HT-29 (cell line): ENCODE measurements around the gene SIRPB2. TPM values are rescaled to one million over a fixed set of nuclear protein-coding genes. Genes with fewer than 3 reads are reported as not detected.
"Not testable (repeated sequence)": the region's sequence is repeated elsewhere in the genome, so short reads cannot be mapped to it uniquely, and the experiment has no call there.

ENCODE experiments used
- DNase-seq: peaks from one replicate; pipeline ENCODE4 v3.0.0-alpha.2; 2015; ENCODE audit warnings: low spot score
- total RNA-seq: library from RNA; depleted of rRNA; stranded (reverse); fragments of >200 nt; shearing (Covaris generic); gene quantifications from 2 replicates; pipeline ENCODE4 v1.2.3, GENCODE V29; 2014

SIRPB2 gene
- total RNA-seq, 1 experiment from 2014 or later = not detected

DNA sequence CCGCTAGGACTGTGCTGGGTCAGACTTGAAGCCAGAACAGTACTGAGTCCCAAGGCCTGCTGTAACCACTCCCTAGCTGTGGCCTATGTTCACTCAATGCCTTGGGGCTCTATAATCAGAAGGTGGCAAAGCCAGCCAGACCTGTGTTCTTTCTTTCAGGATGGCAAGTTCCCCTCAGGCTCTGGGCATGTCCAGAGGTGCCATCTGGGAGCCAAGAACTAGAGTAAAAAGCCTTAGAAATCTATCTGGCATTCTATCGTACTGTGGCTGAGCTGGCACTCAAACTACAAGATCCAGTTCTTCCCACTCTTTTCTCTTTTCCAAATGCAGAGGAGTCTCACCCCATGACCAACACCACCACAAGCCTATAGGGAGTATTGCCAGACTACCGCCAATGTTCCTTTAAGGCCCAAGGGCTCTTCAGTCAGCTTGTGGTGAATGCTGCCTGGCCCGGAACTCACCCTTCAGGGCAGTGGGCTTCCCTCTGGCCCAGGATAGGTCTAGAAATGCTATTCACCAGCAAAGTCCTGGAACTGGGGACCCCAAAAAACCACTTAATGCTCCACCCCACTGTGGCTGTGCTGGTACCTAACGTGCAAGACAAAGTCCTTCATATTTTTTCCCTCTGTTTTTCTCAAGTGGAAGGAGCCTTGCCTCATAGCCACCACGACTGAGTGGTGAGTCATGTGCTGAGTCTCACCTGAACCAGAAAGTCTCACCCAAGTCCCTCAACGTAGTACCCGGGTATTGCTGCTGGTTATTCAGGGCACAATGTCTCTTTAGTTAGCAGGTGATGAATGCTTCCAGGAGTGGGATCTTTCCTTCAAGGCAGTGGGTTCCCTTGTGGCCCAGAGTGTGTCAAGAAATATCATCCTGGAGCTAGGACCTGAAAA is 8.6 kb upstream of the SIRPB2 start:
- DNase-seq = no peak

DNA sequence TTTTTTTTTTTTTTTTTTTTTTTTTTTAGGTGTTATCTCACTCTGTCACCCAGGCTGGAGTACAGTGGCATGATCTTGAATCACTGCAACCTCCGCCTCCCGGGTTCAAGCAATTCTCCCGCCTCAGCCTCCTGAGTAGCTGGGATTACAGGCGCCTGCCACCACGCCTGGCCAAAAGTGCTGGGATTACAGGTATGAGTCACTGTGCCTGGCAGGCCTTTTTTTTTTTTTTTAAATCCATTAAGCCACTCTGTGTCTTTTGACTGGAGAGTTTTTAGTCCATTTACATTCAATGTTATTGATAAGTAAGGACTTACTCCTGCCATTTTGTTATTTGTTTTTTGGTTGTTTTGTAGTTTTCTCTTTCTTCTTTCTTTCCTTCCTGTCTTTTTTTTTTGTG is 6.2 kb upstream of the SIRPB2 start:
- DNase-seq = not testable (repeated sequence)

DNA sequence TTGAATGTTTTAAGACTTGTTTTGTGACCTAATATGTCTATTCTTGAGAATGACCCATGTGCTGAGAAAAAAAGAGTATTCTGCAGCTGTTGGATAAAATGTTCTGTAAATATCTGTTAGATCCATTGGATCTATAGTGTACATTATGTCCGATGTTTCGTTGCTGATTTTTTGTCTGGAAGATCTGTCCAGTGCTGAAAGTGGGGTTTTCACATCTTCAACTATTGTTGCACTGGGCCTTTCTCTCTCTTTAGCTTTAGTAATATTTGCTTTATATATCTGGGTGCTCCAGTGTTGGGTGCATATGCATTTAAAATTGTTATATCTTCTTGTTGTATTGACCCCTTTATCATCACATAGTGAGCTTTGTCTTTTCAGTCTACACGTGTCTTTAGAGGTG is 5.7 kb upstream of the SIRPB2 start:
- no peak for DNase-seq

DNA sequence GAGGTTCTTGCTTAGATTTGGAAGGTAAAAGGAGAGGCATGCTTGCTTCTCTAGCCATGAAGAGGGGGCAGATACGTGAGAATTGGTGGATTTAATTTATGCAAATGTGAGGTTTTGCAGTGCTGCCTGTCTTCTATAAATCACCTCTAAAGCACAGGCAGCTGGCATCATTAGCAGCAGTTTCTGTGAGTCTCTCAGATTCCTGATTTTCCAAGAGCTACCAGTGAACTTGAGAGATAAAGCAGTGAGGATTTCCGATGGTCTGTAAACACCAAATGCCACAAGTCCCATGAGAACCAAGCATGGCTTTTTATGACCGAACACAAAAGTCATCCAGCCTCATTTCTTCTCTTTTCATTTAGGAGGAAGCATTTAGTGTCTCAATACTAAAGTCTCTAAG is 3.2 kb upstream of the SIRPB2 start:
- no peak for DNase-seq

DNA sequence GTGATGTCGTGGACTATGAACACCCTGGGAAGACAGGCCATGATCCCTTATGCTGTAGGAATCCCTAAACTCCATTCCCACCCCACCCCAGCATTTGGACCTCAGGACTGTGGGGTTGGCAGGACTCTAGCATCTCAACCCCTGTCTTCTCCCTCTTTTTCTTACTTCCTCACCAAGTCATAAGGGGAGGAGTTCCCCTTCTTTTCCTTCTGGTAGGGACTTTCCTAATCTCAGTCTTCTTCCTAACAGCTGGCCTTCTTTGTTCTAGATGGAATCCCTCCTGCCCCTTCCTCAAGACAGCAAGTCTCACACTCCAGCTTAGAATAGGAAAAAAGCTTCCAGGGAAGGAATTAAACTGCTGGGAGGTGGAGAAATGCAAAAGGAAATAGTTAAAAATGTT is 2.3 kb upstream of the SIRPB2 start:
- no peak for DNase-seq

DNA sequence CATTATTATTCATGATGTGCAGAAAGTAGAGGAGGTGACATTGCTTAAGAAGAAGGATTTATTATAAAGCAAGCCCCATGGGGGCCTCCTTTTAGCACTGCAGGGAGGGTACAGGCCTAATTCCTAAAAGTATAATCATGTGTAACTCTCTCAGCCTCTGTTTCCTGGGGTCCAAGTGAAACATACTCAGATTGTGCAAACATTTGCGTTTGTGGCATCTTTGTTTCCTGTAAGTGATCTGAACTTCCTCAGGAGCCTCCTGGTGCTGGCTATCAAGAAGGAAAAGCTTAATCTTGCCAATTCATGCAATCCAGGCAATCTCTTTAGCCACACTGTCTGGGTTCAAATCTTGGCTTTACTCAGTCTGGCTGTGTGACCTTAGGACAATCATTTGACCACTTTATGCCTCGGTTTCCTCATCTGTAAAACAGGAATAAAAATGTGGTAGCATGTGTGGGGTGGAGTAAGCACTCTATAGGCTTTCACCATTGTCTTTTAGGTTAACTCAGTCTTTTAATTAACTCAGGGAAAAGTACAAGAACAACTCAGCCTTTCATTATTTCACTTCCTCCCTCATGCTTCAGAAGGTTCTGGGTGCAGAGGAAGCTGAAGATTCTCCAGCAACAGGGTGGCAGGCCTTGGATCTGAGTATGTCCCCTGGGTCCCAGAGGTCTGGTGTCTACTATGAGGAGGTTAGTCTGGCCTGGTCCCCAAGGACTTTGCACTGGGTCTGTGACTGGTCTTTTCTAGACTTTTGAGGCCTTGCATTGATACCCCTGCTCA is 831 bp upstream of the SIRPB2 start:
- no peak for DNase-seq

DNA sequence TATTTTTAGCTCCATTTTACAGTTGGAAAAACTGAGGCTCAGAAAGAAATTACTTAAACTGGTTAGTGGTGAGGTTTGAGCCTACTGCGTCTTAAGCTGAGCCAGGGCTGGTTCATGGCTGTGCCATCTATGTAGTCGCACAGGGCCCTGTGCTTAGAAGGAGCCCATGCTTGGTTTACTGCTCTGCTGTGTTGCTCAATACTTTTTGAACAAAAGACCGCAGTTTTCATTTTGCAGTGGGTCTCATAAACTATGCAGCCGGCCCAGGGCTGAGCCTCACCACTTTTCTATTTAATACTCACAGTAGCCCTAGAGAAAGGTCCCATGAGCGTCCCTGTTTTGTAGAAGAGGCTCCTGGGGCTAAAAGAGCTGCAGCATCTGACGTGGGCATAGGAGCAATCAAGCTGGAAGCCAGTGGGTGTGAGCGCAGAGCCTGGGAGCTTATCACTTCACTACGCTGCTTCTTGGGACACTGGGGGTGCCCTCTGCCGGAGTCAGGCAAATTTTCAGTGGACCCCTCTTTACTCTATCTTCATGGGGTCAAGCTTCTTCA is 501 bp downstream of the SIRPB2 start:
- no peak for DNase-seq

DNA sequence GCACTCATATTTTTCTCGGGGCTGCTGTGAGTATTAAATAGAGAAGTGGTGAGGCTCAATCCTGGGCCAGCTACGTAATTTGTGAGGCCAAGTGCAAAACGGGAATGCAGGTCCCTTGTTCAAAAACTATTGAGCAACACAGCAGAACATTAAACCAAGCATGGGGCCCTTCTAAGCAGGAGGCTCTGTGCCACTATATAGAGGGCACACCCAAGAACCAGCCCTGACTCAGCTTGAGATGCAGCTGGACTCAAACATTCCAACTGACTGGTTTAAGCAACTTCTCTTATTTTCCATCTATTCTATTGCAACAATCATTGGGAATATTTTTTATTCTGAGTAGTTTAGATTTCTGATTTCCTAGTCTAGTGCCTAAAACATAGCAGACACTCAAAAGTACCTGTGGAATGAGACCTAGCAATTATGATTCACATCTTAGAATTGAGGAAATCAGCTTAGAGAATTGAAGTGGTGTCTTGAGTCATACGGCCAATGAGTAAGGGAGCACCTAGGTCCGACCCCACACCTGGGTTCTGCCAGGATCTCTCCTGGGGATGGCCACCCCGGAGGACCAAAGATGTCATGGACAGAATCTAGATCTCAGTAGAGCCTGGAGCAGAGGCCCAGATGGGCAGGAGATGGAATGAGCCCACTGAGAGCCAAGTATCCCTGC is 1.3 kb downstream of the SIRPB2 start:
- DNase-seq = no peak

DNA sequence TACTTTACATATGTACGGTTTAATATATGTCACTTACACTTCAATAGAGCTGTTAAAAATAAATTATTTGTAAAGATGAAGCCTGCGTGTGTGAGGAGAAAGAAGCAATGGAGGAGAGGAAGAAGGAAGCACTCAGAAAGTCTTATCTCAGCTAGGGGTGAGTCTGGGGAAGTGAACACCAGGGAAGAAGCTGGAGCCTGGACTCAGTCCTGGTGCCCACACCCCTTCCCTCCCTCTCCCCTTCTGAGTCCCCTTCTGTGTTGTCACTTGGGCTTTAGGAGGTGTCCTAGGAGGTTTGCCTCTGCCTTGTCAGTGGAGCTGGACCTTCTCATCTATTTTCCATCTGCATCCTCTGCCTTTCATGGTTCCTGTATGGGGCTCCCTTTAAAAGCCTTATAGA is 1.9 kb downstream of the SIRPB2 start:
- no peak for DNase-seq

DNA sequence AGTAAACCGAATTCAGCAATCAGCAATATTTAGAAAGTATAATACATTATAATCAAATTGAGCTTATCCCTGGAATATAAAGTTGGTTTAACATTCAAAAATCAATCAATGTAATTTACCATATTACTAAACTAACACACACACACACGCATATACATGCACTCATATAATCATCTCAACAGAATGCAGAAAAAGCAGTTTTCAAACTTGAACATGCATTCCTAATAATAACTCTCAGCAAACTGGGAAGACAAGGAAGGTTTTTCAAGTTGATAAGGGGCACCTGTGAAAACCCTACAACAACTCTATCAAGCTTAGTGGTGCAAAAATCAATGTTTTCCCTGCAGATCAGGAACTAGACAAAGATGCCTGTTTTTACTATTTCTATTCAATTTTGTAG is 4.7 kb downstream of the SIRPB2 start:
- no peak for DNase-seq

DNA sequence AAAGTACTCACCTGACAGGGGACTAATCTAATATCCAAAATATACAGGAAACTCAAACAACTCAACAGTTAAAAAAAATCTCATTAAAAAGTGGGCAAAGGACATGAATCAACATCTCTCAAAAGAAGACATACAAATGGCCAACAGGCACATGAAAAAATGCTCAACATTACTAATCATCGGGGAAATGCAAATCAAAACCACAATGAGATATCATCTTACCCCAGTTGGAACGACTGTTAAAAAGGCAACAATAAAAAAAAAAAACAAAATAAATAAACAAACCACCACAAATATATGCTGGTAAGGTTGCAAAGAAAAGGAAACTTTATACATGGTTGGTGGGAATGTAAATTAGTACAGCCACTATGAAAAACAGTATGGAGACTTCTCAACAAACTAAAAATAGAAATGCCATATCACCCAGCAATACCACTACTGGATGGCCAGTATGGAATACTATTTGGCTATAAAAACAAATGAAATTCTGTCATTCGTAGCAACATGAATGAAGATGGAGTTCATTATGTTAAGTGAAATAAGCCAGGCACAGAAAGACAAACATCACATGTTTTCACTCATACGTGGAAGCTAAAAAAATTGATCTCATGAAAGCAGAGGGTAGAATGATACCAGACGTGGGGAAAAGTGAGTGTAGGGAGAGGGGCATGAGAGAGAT is 6.6 kb downstream of the SIRPB2 start:
- no peak for DNase-seq

DNA sequence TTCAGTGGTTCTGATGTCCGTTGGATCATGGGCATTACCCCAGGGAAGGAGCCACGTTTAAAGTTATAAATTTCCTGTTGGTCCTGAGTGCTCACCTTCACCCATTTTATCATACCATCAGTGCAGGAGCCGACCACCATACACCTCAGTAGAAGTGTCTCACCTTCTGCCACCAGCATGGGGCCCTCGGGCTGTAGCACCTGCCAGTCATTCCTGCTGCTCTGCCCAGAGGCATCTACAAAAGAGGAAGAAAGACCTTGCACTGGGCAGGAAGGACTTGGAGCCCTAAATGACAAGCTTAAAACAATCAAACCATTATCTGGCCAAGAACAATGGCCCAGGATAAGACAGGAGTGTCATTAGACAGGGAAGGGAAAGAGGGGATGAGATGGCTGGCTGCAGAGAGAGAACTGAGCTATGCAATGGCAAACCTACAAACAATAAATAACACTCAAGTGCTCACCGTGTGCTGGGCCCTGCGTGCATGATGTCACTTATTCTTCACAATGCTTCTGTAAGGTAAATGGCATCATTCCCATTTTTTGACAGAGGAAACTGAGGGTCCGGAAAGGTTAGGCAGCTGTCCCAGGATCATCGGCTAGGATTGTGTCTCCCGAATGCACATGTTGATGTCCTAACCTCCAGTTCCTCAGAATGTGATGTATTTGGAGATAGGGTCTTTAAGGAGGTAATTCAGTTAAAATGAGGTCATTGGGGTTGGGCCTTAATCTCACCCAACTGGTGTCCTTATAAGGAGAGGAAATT is 11.2 kb downstream of the SIRPB2 start:
- no peak for DNase-seq

DNA sequence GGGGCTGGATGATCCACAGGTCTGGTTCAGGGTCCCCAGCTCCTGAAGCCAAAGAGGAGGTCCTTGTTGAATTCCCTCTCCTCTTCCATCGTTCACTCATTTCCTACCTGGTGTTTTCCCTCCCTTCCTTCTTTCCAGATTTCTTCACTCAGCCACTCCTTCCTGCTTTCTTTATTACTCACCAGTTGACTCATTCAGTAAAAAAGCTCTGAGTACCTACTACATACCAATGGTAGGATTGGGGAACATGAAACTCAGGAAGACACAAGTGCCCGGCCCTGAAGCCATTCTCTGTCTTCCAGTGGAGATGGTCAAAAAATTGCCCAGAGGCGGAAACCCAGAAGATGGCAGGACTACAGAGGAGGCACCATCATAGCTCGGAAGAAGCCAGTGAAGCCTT is 12.7 kb downstream of the SIRPB2 start:
- no peak for DNase-seq

DNA sequence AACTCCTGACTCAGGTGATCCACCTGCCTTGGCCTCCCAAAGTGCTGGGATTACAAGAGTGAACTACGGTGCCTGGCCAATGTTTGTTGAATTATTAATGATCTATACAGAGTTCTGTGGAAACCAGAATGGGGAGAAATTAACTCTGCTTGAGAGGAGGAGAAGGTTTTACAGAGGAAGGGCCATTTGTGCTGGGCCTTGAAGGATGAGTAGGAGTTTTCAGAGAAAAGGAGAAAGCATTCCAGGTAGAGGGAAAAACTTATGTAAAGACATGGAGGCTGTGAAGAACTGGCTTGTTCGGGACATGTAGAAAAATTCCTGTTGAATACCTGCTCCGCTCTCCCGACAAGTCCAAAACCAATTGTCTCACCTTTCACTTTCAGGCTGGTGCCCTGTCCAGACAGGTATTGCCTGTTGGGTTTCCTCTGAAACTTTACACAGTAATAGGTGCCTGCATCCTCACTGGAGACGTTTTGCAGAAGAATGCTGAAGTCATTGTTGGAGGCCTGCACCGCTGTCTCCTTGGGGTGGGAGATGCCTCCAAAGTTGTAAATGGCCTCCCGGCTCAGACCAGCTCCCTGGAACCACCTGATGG is 13.2 kb downstream of the SIRPB2 start:
- no peak for DNase-seq

DNA sequence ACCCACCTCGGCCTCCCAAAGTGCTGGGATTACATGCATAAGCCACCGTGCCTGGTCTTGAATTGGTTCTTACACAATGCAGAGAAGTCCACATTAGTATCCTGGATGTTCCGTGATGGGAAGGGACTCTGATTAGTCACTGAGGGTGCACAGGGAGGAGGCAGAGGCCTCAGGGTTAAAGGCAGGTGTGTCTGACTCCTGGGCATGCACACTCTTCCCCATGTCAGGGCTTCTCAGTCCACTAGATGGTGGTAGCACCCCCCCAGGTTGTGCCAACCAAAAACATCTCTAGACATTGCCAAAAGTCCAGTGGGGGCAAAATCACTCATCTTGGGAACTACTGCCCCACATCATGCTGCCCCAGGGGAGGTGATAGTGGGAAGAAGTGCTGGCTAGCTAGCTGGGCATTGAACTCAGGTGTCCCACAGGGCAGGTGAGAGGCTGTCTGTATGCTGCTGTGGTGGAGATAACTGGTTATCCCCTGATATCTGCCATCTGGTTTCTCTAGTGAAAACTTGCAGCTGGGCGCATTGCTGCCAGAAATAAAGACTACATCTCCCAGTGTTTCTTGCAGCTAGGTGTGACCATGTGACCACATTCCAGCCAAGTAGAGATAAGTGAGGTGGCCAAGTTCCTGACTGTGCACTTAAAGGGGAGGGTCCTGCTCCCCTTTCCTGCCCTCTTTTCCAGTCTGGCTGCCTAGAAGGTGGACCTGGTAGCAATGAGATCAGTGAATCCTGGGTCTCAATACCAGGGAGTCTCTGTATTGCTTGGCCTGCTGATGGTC is 16.2 kb downstream of the SIRPB2 start:
- DNase-seq = no peak

DNA sequence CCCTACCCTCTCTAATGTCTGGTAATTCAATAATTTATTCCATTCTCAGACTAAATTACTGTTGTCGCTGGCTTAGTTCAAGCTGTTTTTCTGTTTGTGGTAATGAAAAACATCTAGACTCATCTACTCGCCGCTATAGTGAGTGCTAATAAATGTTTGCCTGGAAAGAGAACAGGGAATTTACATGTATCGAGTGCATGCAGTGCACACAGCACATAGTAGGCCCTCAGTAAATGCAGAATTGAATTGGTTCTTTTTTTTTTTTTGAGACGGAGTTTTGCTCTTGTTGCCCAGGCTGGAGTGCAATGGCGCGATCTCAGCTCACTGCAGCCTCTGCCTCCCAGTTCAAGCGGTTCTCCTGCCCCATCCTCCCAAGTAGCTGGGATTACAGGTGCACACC is 16.9 kb downstream of the SIRPB2 start:
- DNase-seq = no peak

DNA sequence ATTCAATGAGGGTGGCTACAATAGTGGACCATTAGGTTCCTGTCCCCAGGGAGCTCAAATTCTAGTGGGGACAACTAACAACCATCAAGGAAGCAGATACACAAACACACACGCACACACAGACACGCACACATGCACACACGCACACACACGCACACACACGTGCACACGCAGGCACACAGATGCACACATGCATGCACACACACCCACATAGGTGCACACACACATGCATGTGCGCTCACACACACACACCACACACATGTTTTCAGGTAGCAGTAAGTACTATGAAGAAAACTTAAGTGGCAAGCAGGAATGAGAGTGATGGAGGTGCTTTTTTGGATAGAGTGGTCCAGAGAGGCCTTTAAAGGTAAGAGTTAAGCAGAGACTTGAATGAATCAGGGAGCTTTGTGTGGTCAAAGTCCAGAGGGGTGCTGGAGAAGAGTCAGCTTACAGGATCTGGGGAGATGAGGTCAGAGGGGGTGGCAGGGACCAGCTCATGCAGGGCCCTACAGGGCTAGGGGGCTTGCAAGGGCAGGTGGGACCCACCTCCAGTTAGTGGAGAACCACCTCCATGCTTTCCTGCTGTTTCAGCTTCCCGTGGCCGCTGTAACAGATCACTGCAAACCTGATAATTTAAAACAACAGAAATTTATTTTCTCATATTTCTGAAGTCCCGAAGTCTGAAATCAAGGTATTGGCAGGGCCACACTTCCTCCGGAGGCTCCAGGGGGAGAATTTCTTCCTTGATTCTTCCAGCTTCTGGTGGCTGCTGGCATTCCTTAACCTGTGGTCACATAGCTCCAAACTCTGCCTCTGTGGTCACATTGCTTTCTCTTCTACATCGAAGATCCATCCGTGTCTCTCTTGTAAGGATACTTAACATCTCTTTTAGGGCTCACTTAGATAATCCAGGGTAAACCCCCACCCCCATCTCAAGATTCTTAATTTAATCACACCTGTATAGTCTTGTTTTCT is 17.7 kb downstream of the SIRPB2 start:
- no peak for DNase-seq

DNA sequence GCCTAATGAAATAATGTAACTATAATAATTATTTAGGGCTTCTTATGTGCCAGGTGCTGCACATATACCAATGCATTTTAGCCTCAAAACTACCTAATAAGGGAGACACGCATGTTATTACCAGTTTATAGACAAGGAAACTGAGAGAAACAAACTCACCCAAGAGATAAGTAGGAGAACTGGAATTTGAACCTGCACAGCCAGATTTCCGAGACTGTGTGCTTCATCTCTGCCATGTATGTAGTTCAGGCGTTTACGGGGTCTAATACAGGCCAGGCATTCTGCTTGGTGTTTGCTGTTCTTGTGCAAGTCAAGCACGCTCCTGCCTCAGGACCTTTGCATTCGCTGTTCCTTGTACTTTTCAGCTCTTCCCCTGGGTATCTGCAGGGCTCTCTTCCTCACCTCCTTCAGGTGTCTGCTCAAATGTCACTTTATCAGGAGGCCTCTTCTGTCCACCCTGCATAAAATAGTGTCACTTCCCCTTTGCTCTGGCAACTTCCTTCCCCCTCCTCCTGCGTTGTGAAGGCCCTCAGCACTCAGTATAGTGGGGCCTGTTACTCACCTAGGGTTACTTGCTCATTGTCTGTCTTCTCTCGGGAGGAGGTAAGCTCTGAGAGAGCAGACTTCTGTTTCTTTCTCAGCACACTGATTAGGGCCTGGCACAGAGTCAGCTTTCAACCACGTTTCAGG is 18.5 kb downstream of the SIRPB2 start:
- no peak for DNase-seq
